ENCODE measurements around the gene ENPP4. TPM values are rescaled to one million over a fixed set of nuclear protein-coding genes. Genes with fewer than 3 reads are reported as not detected.
"Not testable (repeated sequence)": the region's sequence is repeated elsewhere in the genome, so short reads cannot be mapped to it uniquely, and the experiment has no call there.

Gene ENPP4
- total RNA-seq, 2 donors from 2014 or later: 16.9 to 17.5 TPM

GRCh38 chr6:46135176-46135575, 5.4 kb downstream of the ENPP4 start:
- peaks cover 5% of the 10 kb centered on the region for H3K4me1 ChIP-seq (replicated peaks)
- H3K27ac ChIP-seq: no peak overlapping the region
- WGBS: 87% methylated on average over 1 of the region's 1 CpG
- DNase-seq (ENCODE audit: low spot score): no peak
- H3K27me3 ChIP-seq (replicated peaks; ENCODE audit: insufficient read depth): no peaks in the 10 kb centered on the region
- intact Hi-C loops (cut with DNase I): no loop called here
- no peak overlapping the region for H3K4me3 ChIP-seq
- H3K36me3 ChIP-seq: no peaks in the 10 kb centered on the region
- TF ChIP-seq POLR2AphosphoS5 (IDR thresholded peaks at IDR 0.05): no peak
- no peak for TF ChIP-seq CTCF (IDR thresholded peaks at IDR 0.05)
- TF ChIP-seq POLR2A (IDR thresholded peaks at IDR 0.05): no peak
- H3K9me3 ChIP-seq: no peaks in the 10 kb centered on the region

- Histone ChIP-seq H3K27ac (peak overlapping the region in 1 of 2 donors; percentile 1), H3K36me3 (no peaks in the 10 kb centered on the region), H3K9me3 (no peaks in the 10 kb centered on the region), H3K4me3 (no peak overlapping the region), H3K27me3 (replicated peaks; ENCODE audit: insufficient read depth) (no peaks in the 10 kb centered on the region), H3K4me1 (replicated peaks) (peaks cover 5% of the 10 kb centered on the region)
- WGBS: 32% methylated on average over 2 of the region's 2 CpGs
- TF ChIP-seq POLR2A (IDR thresholded peaks at IDR 0.05) (no peak), POLR2AphosphoS5 (IDR thresholded peaks at IDR 0.05) (peak; percentile 52), CTCF (IDR thresholded peaks at IDR 0.05) (no peak)
- DNase-seq (ENCODE audit: low spot score): no peak
- intact Hi-C loops (cut with DNase I): no loop called here
These were observed 7.0 kb downstream of the ENPP4 start for GRCh38 chr6:46136831-46137230.

- TF ChIP-seq POLR2AphosphoS5 (IDR thresholded peaks at IDR 0.05): no peak
- no peak for TF ChIP-seq CTCF (IDR thresholded peaks at IDR 0.05)
- no peak for TF ChIP-seq POLR2A (IDR thresholded peaks at IDR 0.05)
- no peak for DNase-seq (ENCODE audit: low spot score)
- Histone ChIP-seq H3K27ac (peak overlapping the region in 1 of 2 donors; percentile 36), H3K9me3 (no peaks in the 10 kb centered on the region), H3K27me3 (replicated peaks; ENCODE audit: insufficient read depth) (no peaks in the 10 kb centered on the region), H3K36me3 (no peaks in the 10 kb centered on the region), H3K4me1 (replicated peaks) (peaks cover 5% of the 10 kb centered on the region), H3K4me3 (no peak overlapping the region)
- intact Hi-C loops (cut with DNase I): no loop called here
- 85% methylated on average over 2 of the region's 2 CpGs for WGBS
These were observed 7.6 kb downstream of the ENPP4 start for GRCh38 chr6:46137387-46137786.

- TF ChIP-seq POLR2AphosphoS5 (IDR thresholded peaks at IDR 0.05): peak; percentile 42
- TF ChIP-seq CTCF (IDR thresholded peaks at IDR 0.05): no peak
- Histone ChIP-seq H3K36me3 (no peaks in the 10 kb centered on the region), H3K27me3 (replicated peaks; ENCODE audit: insufficient read depth) (no peaks in the 10 kb centered on the region), H3K4me1 (replicated peaks) (peaks cover 5% of the 10 kb centered on the region), H3K4me3 (no peak overlapping the region), H3K9me3 (no peaks in the 10 kb centered on the region), H3K27ac (peak overlapping the region in 1 of 2 donors; percentile 36)
- DNase-seq (ENCODE audit: low spot score): peak; percentile 21
- WGBS: 94% methylated on average over 1 of the region's 1 CpG
- intact Hi-C loops (cut with DNase I): no loop called here
These were observed 8.5 kb downstream of the ENPP4 start for GRCh38 chr6:46138281-46138680.

- Histone ChIP-seq H3K4me3 (no peak overlapping the region), H3K27ac (no peak overlapping the region), H3K4me1 (replicated peaks) (no peaks in the 10 kb centered on the region), H3K9me3 (no peaks in the 10 kb centered on the region), H3K36me3 (no peaks in the 10 kb centered on the region), H3K27me3 (replicated peaks; ENCODE audit: insufficient read depth) (no peaks in the 10 kb centered on the region)
- TF ChIP-seq POLR2AphosphoS5 (IDR thresholded peaks at IDR 0.05) (no peak), POLR2A (IDR thresholded peaks at IDR 0.05) (no peak), CTCF (IDR thresholded peaks at IDR 0.05) (no peak)
- intact Hi-C loops (cut with DNase I): no loop called here
- no peak for DNase-seq (ENCODE audit: low spot score)
- WGBS: 44% methylated on average over 1 of the region's 1 CpG
These were observed 14.5 kb downstream of the ENPP4 start for GRCh38 chr6:46144270-46144669.

- H3K27ac ChIP-seq; H3K4me1 ChIP-seq (replicated peaks); H3K9me3 ChIP-seq; intact Hi-C loops (cut with DNase I); H3K36me3 ChIP-seq; H3K27me3 ChIP-seq (replicated peaks; ENCODE audit: insufficient read depth); H3K4me3 ChIP-seq; DNase-seq (ENCODE audit: low spot score): not testable (repeated sequence)
- WGBS: 83% methylated on average over 3 of the region's 3 CpGs
These were observed 19.3 kb downstream of the ENPP4 start for GRCh38 chr6:46149066-46149465.

Data from prostate gland (tissue), 2 donors.